Activated T-helper 1 cell treated with anti-CD3 and anti-CD28 coated beads, Interleukin-12 subunit alpha, Interleukin-12 subunit beta, Interleukin-2, Interleukin-4 antibody, amounts not matched to agents 30 ng/mL and 10 ng/mL and 1 ng/mL, durations not matched to agents 14 hours and 24 hours and 36 hours (primary cell): ENCODE data around the gene MGA. TPM values are rescaled to one million over a fixed set of nuclear protein-coding genes. Genes with fewer than 3 reads are reported as not detected.

ENCODE experiments used
- DNase-seq: peaks from one replicate; pipeline ENCODE4 v3.0.0; 2021; ENCODE audit warnings: low spot score
- H3K27ac Mint-ChIP-seq: one replicate; pipeline ENCODE4 v1.8.0; 2021; ENCODE audit warnings: mild to moderate bottlenecking, mixed read lengths
- H3K27me3 Mint-ChIP-seq: one replicate; pipeline ENCODE4 v1.8.0; 2022; ENCODE audit warnings: mild to moderate bottlenecking, moderate library complexity, mixed read lengths; ENCODE audit not compliant: insufficient read depth
- H3K36me3 Mint-ChIP-seq: one replicate; pipeline ENCODE4 v1.8.0; 2021; ENCODE audit warnings: low read depth, mixed read lengths
- H3K4me1 Mint-ChIP-seq: one replicate; pipeline ENCODE4 v1.8.0; 2021; ENCODE audit warnings: low read depth, mixed read lengths
- H3K4me3 Mint-ChIP-seq: one replicate; pipeline ENCODE4 v1.8.0; 2021; ENCODE audit warnings: mild to moderate bottlenecking, moderate library complexity, mixed read lengths
- H3K9me3 Mint-ChIP-seq: one replicate; pipeline ENCODE4 v1.8.0; 2021; ENCODE audit warnings: mixed read lengths
- intact Hi-C: fragments of 100-400 bp; cut with micrococcal nuclease; formaldehyde crosslinking; loops from one replicate; pipeline ENCODE4 v1.15.1; 2024
- total RNA-seq: library from RNA; stranded (reverse); gene quantifications from 2 replicates; pipeline ENCODE4 v1.2.3, GENCODE V29; 2022

The MGA gene
- total RNA-seq, 1 donor from 2014 or later = 38.8 TPM

GRCh38 chr15:41661518-41662225, 1.5 kb downstream of the MGA start:
- intact Hi-C loops = loop anchor here (1.0 to 10.0 kb wide), 7 partner anchors 30 to 1673 kb away; partner anchors contain the start of genes EHD4, ITPKA, LCMT2 and MAPKBP1
- peaks cover 8% of the 10 kb centered on the region for H3K9me3 Mint-ChIP-seq
- peaks cover 6% of the 10 kb centered on the region for H3K36me3 Mint-ChIP-seq
- H3K4me3 Mint-ChIP-seq = peak overlapping the region; percentile 90
- DNase-seq = peak; percentile 55
- peaks cover 41% of the 10 kb centered on the region for H3K4me1 Mint-ChIP-seq
- peak overlapping the region; percentile 91 for H3K27ac Mint-ChIP-seq
- H3K27me3 Mint-ChIP-seq = peaks cover 26% of the 10 kb centered on the region

DNA sequence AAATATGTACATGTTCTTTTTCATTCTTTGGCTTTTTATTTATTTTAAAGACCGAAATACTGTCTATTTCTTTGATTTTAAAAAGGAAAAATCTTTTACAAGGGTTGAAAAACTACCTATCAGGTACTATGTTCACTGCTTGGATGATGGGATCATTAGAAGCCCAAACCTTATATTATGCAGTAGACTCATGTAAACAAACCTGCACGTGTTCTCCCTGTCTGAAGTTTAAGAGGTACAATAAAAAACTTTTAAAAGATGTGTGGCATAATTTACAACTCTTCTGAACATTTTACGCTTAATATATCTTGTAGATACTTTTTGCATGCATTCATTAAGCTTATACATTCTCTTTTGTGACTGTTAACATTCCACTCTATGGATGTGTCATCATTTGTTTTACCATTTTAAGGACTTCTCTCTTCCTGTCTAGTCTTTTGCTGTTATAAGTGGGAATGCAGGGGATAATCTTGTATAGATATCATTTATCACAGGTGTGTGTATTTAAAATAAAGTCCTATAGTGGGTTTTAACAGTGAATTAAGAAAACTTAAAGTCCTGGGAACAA, 6.2 kb downstream of the MGA start:
- Mint-ChIP-seq H3K4me3 (no peak overlapping the region), H3K27me3 (no peaks in the 10 kb centered on the region), H3K4me1 (peaks cover 22% of the 10 kb centered on the region), H3K9me3 (no peaks in the 10 kb centered on the region), H3K36me3 (peaks cover 22% of the 10 kb centered on the region), H3K27ac (no peak overlapping the region)
- intact Hi-C loops = loop anchor here (10.0 kb wide), 1 partner anchor 1668 kb away; the partner anchor contains the start of gene LCMT2
- no peak for DNase-seq

GRCh38 chr15:41669701-41670100, 9.5 kb downstream of the MGA start:
- Mint-ChIP-seq H3K4me1 (peaks cover 11% of the 10 kb centered on the region), H3K9me3 (no peaks in the 10 kb centered on the region), H3K27ac (no peak overlapping the region), H3K4me3 (no peak overlapping the region), H3K27me3 (no peaks in the 10 kb centered on the region), H3K36me3 (peaks cover 21% of the 10 kb centered on the region)
- no peak for DNase-seq
- intact Hi-C loops = loop anchor here (10.0 kb wide), 1 partner anchor 1665 kb away; the partner anchor contains the start of gene LCMT2

DNA sequence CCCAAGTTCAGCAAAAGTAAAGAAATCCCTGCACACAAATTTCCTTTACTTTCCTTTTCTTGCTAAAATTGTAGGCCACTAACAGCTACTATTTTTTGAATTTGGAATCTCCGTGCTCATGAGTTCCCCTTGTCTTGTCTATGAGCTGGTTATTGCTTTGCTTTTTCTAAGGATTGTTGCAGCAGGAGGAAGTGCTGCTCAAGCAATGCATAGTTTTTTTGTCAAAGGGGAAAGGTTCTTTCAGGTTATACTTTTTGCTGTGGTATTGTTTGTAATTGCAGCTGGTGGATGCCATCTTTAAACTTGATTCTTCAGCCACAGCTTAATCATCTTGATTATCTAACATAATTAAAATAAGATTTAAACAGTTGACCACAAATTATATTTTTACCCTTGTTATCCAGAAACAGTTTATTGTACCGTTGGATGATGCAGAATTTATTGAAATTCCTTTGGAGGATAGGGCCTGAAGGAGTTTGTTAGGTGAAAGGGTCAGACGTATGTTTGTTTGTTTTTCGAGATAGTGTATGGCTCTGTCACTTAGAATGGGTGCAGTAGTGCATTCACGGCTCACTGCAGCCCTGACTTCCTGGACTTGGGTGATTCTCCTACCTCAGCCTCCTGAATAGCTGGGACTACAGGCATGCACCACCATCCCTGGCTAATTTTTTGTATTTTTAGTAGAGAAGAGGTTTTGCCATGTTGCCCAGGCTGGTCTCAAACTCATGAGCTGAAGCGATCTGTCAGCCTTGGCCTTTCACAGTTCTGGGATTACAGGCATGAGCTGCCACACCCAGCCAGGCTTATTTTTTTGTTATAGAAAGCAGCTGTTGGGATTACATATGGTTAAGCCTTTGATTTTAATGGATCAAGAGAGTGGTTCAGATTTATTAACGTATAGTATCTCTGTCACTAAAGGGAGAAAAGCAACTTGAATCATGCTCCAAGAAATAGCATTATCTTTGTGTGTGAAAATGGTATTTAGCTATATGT, 11.7 kb downstream of the MGA start:
- Mint-ChIP-seq H3K27me3 (no peaks in the 10 kb centered on the region), H3K36me3 (peaks cover 24% of the 10 kb centered on the region), H3K27ac (no peak overlapping the region), H3K4me1 (peaks cover 6% of the 10 kb centered on the region), H3K9me3 (no peaks in the 10 kb centered on the region), H3K4me3 (no peak overlapping the region)
- intact Hi-C loops = no loop called here
- DNase-seq = no peak

DNA sequence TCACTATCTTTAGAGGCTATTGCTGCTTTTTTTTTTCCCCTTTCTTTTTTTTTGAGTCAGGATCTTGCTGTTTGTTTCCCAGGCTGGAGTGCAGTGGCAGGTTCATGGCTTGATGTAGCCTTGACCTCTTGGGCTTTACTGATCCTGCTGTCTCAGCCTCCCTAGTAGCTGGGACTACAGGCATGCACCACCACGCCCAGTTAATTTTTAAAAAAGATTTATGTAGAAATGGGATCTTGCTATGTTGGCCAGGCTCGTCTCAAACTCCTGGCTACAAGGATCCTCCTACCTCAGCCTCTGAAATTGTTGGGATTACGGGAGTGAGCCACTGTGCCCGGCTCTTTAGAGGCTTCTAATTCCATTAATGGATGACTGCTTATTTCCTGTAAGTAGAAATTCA, 15.1 kb downstream of the MGA start:
- DNase-seq = no peak
- Mint-ChIP-seq H3K4me3 (no peak overlapping the region), H3K27me3 (no peaks in the 10 kb centered on the region), H3K9me3 (peaks cover 4% of the 10 kb centered on the region), H3K27ac (peak overlapping the region; percentile 49), H3K4me1 (peaks cover 6% of the 10 kb centered on the region), H3K36me3 (peaks cover 18% of the 10 kb centered on the region)
- intact Hi-C loops = no loop called here

GRCh38 chr15:41678742-41679141, 18.5 kb downstream of the MGA start:
- intact Hi-C loops = no loop called here
- DNase-seq = no peak
- Mint-ChIP-seq H3K9me3 (peaks cover 4% of the 10 kb centered on the region), H3K4me3 (no peak overlapping the region), H3K36me3 (peaks cover 19% of the 10 kb centered on the region), H3K27ac (no peak overlapping the region), H3K27me3 (no peaks in the 10 kb centered on the region), H3K4me1 (peaks cover 9% of the 10 kb centered on the region)

GRCh38 chr15:41683955-41684354, 23.8 kb downstream of the MGA start:
- H3K4me3 Mint-ChIP-seq = no peak overlapping the region
- intact Hi-C loops = no loop called here
- peaks cover 12% of the 10 kb centered on the region for H3K36me3 Mint-ChIP-seq
- H3K4me1 Mint-ChIP-seq = peaks cover 11% of the 10 kb centered on the region
- no peak for DNase-seq
- no peaks in the 10 kb centered on the region for H3K27me3 Mint-ChIP-seq
- no peak overlapping the region for H3K27ac Mint-ChIP-seq
- H3K9me3 Mint-ChIP-seq = peaks cover 4% of the 10 kb centered on the region

DNA sequence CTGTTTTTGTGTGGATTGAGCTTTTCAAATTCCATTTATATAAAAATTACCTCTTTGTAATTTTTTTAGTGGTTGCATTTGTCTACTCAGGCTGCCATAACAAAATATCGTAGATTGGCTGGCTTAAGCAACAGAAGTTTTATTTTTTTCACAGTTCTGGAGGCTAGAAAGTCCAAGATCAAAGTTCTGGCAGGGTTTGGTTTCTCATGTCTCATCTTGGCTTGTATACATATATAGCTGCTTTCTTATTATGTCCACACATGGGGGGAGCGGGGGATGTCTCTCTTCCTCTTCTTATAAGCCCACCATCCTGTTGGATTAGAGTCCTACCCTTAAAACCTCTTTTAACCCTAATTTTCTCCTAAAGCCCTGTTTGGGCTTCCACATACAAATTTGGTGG, 28.5 kb downstream of the MGA start:
- H3K4me1 Mint-ChIP-seq = peaks cover 33% of the 10 kb centered on the region
- H3K4me3 Mint-ChIP-seq = no peak overlapping the region
- intact Hi-C loops = no loop called here
- H3K9me3 Mint-ChIP-seq = no peaks in the 10 kb centered on the region
- no peaks in the 10 kb centered on the region for H3K27me3 Mint-ChIP-seq
- peaks cover 4% of the 10 kb centered on the region for H3K36me3 Mint-ChIP-seq
- no peak for DNase-seq
- no peak overlapping the region for H3K27ac Mint-ChIP-seq

DNA sequence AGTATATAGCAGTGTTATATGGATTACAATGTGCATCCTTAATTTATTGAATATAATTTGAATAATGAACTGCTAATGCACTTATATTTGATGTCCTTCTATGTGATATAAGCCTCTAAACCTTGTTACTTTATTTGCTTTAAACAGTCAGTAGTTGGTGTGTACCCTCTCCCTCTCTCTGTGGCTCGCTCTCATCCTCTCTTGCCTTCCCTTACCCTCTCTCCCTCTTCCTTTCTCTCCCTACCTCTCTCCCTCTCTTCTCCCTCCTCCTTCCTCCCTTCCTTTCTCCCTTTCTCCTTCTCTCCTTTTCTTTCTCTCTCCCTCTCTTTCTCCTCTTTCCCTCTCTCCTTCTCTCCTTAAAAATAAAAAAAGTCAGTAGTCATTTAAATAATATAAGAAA, 28.9 kb downstream of the MGA start:
- intact Hi-C loops = no loop called here
- no peak overlapping the region for H3K27ac Mint-ChIP-seq
- peaks cover 33% of the 10 kb centered on the region for H3K4me1 Mint-ChIP-seq
- H3K27me3 Mint-ChIP-seq = no peaks in the 10 kb centered on the region
- peaks cover 4% of the 10 kb centered on the region for H3K36me3 Mint-ChIP-seq
- no peak for DNase-seq
- H3K9me3 Mint-ChIP-seq = no peaks in the 10 kb centered on the region
- no peak overlapping the region for H3K4me3 Mint-ChIP-seq

DNA sequence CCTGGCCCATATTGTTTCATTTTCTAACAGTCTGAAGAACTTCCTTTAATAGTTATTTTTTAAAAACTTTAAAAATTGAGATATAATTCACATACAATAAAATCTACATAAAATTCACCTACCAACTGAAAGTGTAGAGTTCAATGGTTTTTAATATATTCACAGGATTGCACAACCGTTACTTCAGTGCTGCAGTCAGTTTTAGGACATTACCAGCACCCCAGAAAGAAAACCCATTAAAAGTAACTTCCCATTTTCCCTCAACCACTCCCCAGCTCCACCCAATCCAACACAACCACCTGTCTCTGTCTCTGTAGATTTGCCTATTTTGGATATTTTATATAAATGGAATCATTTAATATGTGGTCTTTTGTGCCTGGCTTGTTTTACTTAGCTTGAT, 29.6 kb downstream of the MGA start:
- H3K9me3 Mint-ChIP-seq = no peaks in the 10 kb centered on the region
- DNase-seq = no peak
- no peaks in the 10 kb centered on the region for H3K27me3 Mint-ChIP-seq
- peaks cover 33% of the 10 kb centered on the region for H3K4me1 Mint-ChIP-seq
- H3K27ac Mint-ChIP-seq = no peak overlapping the region
- H3K4me3 Mint-ChIP-seq = no peak overlapping the region
- intact Hi-C loops = loop anchor here (2.0 to 10.0 kb wide), 5 partner anchors 88 to 225 kb away; partner anchors contain the start of gene ITPKA
- H3K36me3 Mint-ChIP-seq = peaks cover 3% of the 10 kb centered on the region

GRCh38 chr15:41690636-41691035, 30.4 kb downstream of the MGA start:
- Mint-ChIP-seq H3K4me3 (no peak overlapping the region), H3K36me3 (peaks cover 2% of the 10 kb centered on the region), H3K9me3 (no peaks in the 10 kb centered on the region), H3K27me3 (no peaks in the 10 kb centered on the region), H3K27ac (peak overlapping the region; percentile 15), H3K4me1 (peaks cover 34% of the 10 kb centered on the region)
- no peak for DNase-seq
- intact Hi-C loops = loop anchor here (1.0 to 10.0 kb wide), 7 partner anchors 29 to 226 kb away; partner anchors contain the start of gene ITPKA

GRCh38 chr15:41691471-41691870, 31.3 kb downstream of the MGA start:
- Mint-ChIP-seq H3K36me3 (peaks cover 4% of the 10 kb centered on the region), H3K4me1 (peaks cover 43% of the 10 kb centered on the region), H3K9me3 (no peaks in the 10 kb centered on the region), H3K27ac (peak overlapping the region; percentile 82), H3K4me3 (peak overlapping the region; percentile 54), H3K27me3 (no peaks in the 10 kb centered on the region)
- no peak for DNase-seq
- intact Hi-C loops = loop anchor here (1.0 to 10.0 kb wide), 7 partner anchors 30 to 227 kb away; partner anchors contain the start of gene ITPKA
